ENCODE measurements around the gene RYR3. TPM values are rescaled to one million over a fixed set of nuclear protein-coding genes. Genes with fewer than 3 reads are reported as not detected.

RYR3 gene
- total RNA-seq, 1 experiment from 2014 or later: 0.69 TPM

- no peak for DNase-seq
Measured at GRCh38 chr15:33724321-33725036, 413.7 kb downstream of the RYR3 start.

GRCh38 chr15:33729653-33730052 lies 418.9 kb downstream of the RYR3 start:
- Histone ChIP-seq H3K4me3 (ENCODE audit: insufficient read depth, low read depth, low read length) (no peak overlapping the region), H3K27me3 (ENCODE audit: control insufficient read depth, insufficient read depth, low read length) (no peaks in the 10 kb centered on the region), H3K36me3 (replicated peaks; ENCODE audit: control insufficient read depth, insufficient read depth, low read length) (no peaks in the 10 kb centered on the region)
- DNase-seq: no peak

More at GRCh38 chr15:33724321-33725036, 413.7 kb downstream of the RYR3 start:
- no peaks in the 10 kb centered on the region for H3K27me3 ChIP-seq (ENCODE audit: control insufficient read depth, insufficient read depth, low read length)
- H3K36me3 ChIP-seq (replicated peaks; ENCODE audit: control insufficient read depth, insufficient read depth, low read length): no peaks in the 10 kb centered on the region
- H3K4me3 ChIP-seq (ENCODE audit: insufficient read depth, low read depth, low read length): no peak overlapping the region

- Histone ChIP-seq H3K27me3 (ENCODE audit: control insufficient read depth, insufficient read depth, low read length) (no peaks in the 10 kb centered on the region), H3K4me3 (ENCODE audit: insufficient read depth, low read depth, low read length) (no peak overlapping the region), H3K36me3 (replicated peaks; ENCODE audit: control insufficient read depth, insufficient read depth, low read length) (no peaks in the 10 kb centered on the region)
- no peak for DNase-seq
Measured at GRCh38 chr15:33730815-33731214, 420.0 kb downstream of the RYR3 start.

GRCh38 chr15:33735143-33735542 lies 424.4 kb downstream of the RYR3 start:
- Histone ChIP-seq H3K4me3 (ENCODE audit: insufficient read depth, low read depth, low read length) (no peak overlapping the region), H3K36me3 (replicated peaks; ENCODE audit: control insufficient read depth, insufficient read depth, low read length) (no peaks in the 10 kb centered on the region), H3K27me3 (ENCODE audit: control insufficient read depth, insufficient read depth, low read length) (no peaks in the 10 kb centered on the region)
- no peak for DNase-seq

GRCh38 chr15:33735637-33736247 lies 425.0 kb downstream of the RYR3 start:
- Histone ChIP-seq H3K27me3 (ENCODE audit: control insufficient read depth, insufficient read depth, low read length) (no peaks in the 10 kb centered on the region), H3K4me3 (ENCODE audit: insufficient read depth, low read depth, low read length) (no peak overlapping the region), H3K36me3 (replicated peaks; ENCODE audit: control insufficient read depth, insufficient read depth, low read length) (no peaks in the 10 kb centered on the region)
- DNase-seq: peak; percentile 41

- Histone ChIP-seq H3K36me3 (replicated peaks; ENCODE audit: control insufficient read depth, insufficient read depth, low read length) (no peaks in the 10 kb centered on the region), H3K27me3 (ENCODE audit: control insufficient read depth, insufficient read depth, low read length) (no peaks in the 10 kb centered on the region), H3K4me3 (ENCODE audit: insufficient read depth, low read depth, low read length) (peak overlapping the region; percentile 15; the same call in 1 of the 2 replicates)
- DNase-seq: peak; percentile 69
Measured at GRCh38 chr15:33737687-33738601, 427.2 kb downstream of the RYR3 start.

- DNase-seq: no peak
- Histone ChIP-seq H3K4me3 (ENCODE audit: insufficient read depth, low read depth, low read length) (no peak overlapping the region), H3K36me3 (replicated peaks; ENCODE audit: control insufficient read depth, insufficient read depth, low read length) (no peaks in the 10 kb centered on the region), H3K27me3 (ENCODE audit: control insufficient read depth, insufficient read depth, low read length) (no peaks in the 10 kb centered on the region)
Measured at GRCh38 chr15:33738941-33739664, 428.3 kb downstream of the RYR3 start.

- Histone ChIP-seq H3K4me3 (ENCODE audit: insufficient read depth, low read depth, low read length) (no peak overlapping the region), H3K36me3 (replicated peaks; ENCODE audit: control insufficient read depth, insufficient read depth, low read length) (no peaks in the 10 kb centered on the region), H3K27me3 (ENCODE audit: control insufficient read depth, insufficient read depth, low read length) (no peaks in the 10 kb centered on the region)
- DNase-seq: no peak
Measured at GRCh38 chr15:33742306-33742705, 431.5 kb downstream of the RYR3 start.

GRCh38 chr15:33742800-33743199 lies 432.0 kb downstream of the RYR3 start:
- no peak for DNase-seq
- H3K27me3 ChIP-seq (ENCODE audit: control insufficient read depth, insufficient read depth, low read length): no peaks in the 10 kb centered on the region
- H3K36me3 ChIP-seq (replicated peaks; ENCODE audit: control insufficient read depth, insufficient read depth, low read length): no peaks in the 10 kb centered on the region
- no peak overlapping the region for H3K4me3 ChIP-seq (ENCODE audit: insufficient read depth, low read depth, low read length)

GRCh38 chr15:33746203-33746602 lies 435.4 kb downstream of the RYR3 start:
- Histone ChIP-seq H3K27me3 (ENCODE audit: control insufficient read depth, insufficient read depth, low read length) (no peaks in the 10 kb centered on the region), H3K4me3 (ENCODE audit: insufficient read depth, low read depth, low read length) (no peak overlapping the region), H3K36me3 (replicated peaks; ENCODE audit: control insufficient read depth, insufficient read depth, low read length) (no peaks in the 10 kb centered on the region)
- DNase-seq: no peak

- H3K36me3 ChIP-seq (replicated peaks; ENCODE audit: control insufficient read depth, insufficient read depth, low read length): no peaks in the 10 kb centered on the region
- no peaks in the 10 kb centered on the region for H3K27me3 ChIP-seq (ENCODE audit: control insufficient read depth, insufficient read depth, low read length)
- no peak for DNase-seq
- H3K4me3 ChIP-seq (ENCODE audit: insufficient read depth, low read depth, low read length): no peak overlapping the region
Measured at GRCh38 chr15:33753012-33753411, 442.2 kb downstream of the RYR3 start.

GRCh38 chr15:33754242-33754641 lies 443.5 kb downstream of the RYR3 start:
- Histone ChIP-seq H3K27me3 (ENCODE audit: control insufficient read depth, insufficient read depth, low read length) (no peaks in the 10 kb centered on the region), H3K36me3 (replicated peaks; ENCODE audit: control insufficient read depth, insufficient read depth, low read length) (no peaks in the 10 kb centered on the region), H3K4me3 (ENCODE audit: insufficient read depth, low read depth, low read length) (no peak overlapping the region)
- DNase-seq: no peak

- H3K4me3 ChIP-seq (ENCODE audit: insufficient read depth, low read depth, low read length): no peak overlapping the region
- H3K36me3 ChIP-seq (replicated peaks; ENCODE audit: control insufficient read depth, insufficient read depth, low read length): no peaks in the 10 kb centered on the region
- no peak for DNase-seq
- H3K27me3 ChIP-seq (ENCODE audit: control insufficient read depth, insufficient read depth, low read length): no peaks in the 10 kb centered on the region
Measured at GRCh38 chr15:33756961-33757360, 446.2 kb downstream of the RYR3 start.

GRCh38 chr15:33757516-33758232 lies 446.9 kb downstream of the RYR3 start:
- H3K4me3 ChIP-seq (ENCODE audit: insufficient read depth, low read depth, low read length): no peak overlapping the region
- no peak for DNase-seq
- no peaks in the 10 kb centered on the region for H3K27me3 ChIP-seq (ENCODE audit: control insufficient read depth, insufficient read depth, low read length)
- no peaks in the 10 kb centered on the region for H3K36me3 ChIP-seq (replicated peaks; ENCODE audit: control insufficient read depth, insufficient read depth, low read length)

Data from H7 (cell line).